Right lobe of liver (tissue), 4 donors: ENCODE measurements around the gene ASPHD2.

Experiments used
- CTCF ChIP-seq, 4 donors: fragments of 200-600 bp in 3 of 4; fragments of 450-650 bp in 1 of 4; IDR thresholded peaks; one replicate each; pipeline versions ENCODE4 v1.5.1 to v1.8.0; 2016 to 2022; ENCODE audit warnings: antibody characterized with exemption in 4 of 4, mild to moderate bottlenecking in 2 of 4
- POLR2A ChIP-seq: fragments of 450-650 bp; IDR thresholded peaks from one replicate; pipeline ENCODE4 v1.6.1; 2017; ENCODE audit warnings: antibody characterized with exemption, mild to moderate bottlenecking
- donor health status: DM: no; HTN: no; CAD: no.
- donor health status: DM: no; HTN: no; CAD: no.
- donor health status: DM: no; HTN: yes; CAD: no.

GRCh38 chr22:26452236-26453016 is 23.4 kb downstream of the ASPHD2 start:
- TF ChIP-seq CTCF (IDR thresholded peaks at IDR 0.05) (no peak), POLR2A (no peak)
